GM23338 (cell line): ENCODE data around the gene MYO16. TPM values are rescaled to one million over a fixed set of nuclear protein-coding genes. Genes with fewer than 3 reads are reported as not detected.

ENCODE experiments used
- ATAC-seq: fragments of 200-7000 bp; cut with Tn5 transposase; 3 replicates; pipeline ENCODE4 v1.9.1; 2020
- DNase-seq: peaks from one replicate; pipeline ENCODE4 v3.0.0-alpha.2; 2015; ENCODE audit warnings: low spot score
- H2AFZ ChIP-seq: fragments of 200-600 bp; sonication (generic); 2 replicates; pipeline ENCODE4 v1.8.0; 2016; ENCODE audit warnings: antibody characterized with exemption, mild to moderate bottlenecking, moderate library complexity
- H3F3A ChIP-seq: fragments of 200-600 bp; sonication (generic); replicated peaks from 2 replicates; pipeline ENCODE4 v1.8.0; 2017; ENCODE audit warnings: antibody characterized with exemption, mixed run types, low read depth
- H3K27ac ChIP-seq: fragments of 200-600 bp; sonication (generic); 2 replicates; pipeline ENCODE4 v1.6.1; 2016; ENCODE audit warnings: low read depth
- H3K27me3 ChIP-seq: fragments of 200-600 bp; sonication (generic); 2 replicates; pipeline ENCODE4 v1.8.0; 2016; ENCODE audit warnings: mild to moderate bottlenecking, mixed run types, moderate library complexity; ENCODE audit not compliant: insufficient read depth
- H3K36me3 ChIP-seq: fragments of 200-600 bp; sonication (generic); 2 replicates; pipeline ENCODE4 v1.8.0; 2016; ENCODE audit warnings: mild to moderate bottlenecking; ENCODE audit not compliant: insufficient read depth
- H3K4me1 ChIP-seq: fragments of 200-600 bp; sonication (generic); 2 replicates; pipeline ENCODE4 v1.8.0; 2016; ENCODE audit warnings: mild to moderate bottlenecking, moderate library complexity; ENCODE audit not compliant: insufficient read depth
- H3K4me2 ChIP-seq: fragments of 200-600 bp; sonication (generic); 2 replicates; pipeline ENCODE4 v1.7.1; 2017; ENCODE audit warnings: mixed run types
- H3K4me3 ChIP-seq: fragments of 200-600 bp; sonication (generic); 2 replicates; pipeline ENCODE4 v1.6.1; 2016; ENCODE audit warnings: mixed run types
- H3K79me2 ChIP-seq: fragments of 200-600 bp; sonication (generic); replicated peaks from 2 replicates; pipeline ENCODE4 v1.8.0; 2017; ENCODE audit warnings: mild to moderate bottlenecking; ENCODE audit not compliant: insufficient read depth
- H3K9me2 ChIP-seq: fragments of 200-600 bp; sonication (generic); 2 replicates; pipeline ENCODE4 v1.8.0; 2017; ENCODE audit not compliant: insufficient read depth
- H4K20me1 ChIP-seq: fragments of 200-600 bp; sonication (generic); replicated peaks from 2 replicates; pipeline ENCODE4 v1.8.0; 2017; ENCODE audit warnings: mild to moderate bottlenecking; ENCODE audit not compliant: insufficient read depth
- H3K27ac Mint-ChIP-seq: 2 replicates; pipeline ENCODE4 v1.8.0; 2020; ENCODE audit warnings: inconsistent platforms, mild to moderate bottlenecking, moderate library complexity, mixed read lengths
- H3K27me3 Mint-ChIP-seq: 3 replicates; pipeline ENCODE4 v1.8.0; 2022; ENCODE audit warnings: low read depth, mild to moderate bottlenecking, moderate library complexity, mixed read lengths, inconsistent platforms; ENCODE audit not compliant: insufficient read depth, poor library complexity
- H3K36me3 Mint-ChIP-seq: 3 replicates; pipeline ENCODE4 v1.8.0; 2021; ENCODE audit warnings: low read depth, mild to moderate bottlenecking, inconsistent platforms, moderate library complexity, mixed read lengths
- H3K4me1 Mint-ChIP-seq: 3 replicates; pipeline ENCODE4 v1.8.0; 2020; ENCODE audit warnings: mild to moderate bottlenecking, inconsistent platforms, mixed read lengths
- H3K4me3 Mint-ChIP-seq: 3 replicates; pipeline ENCODE4 v1.8.0; 2021; ENCODE audit warnings: moderate library complexity, mild to moderate bottlenecking, inconsistent platforms, mixed read lengths
- H3K9me3 Mint-ChIP-seq: 3 replicates; pipeline ENCODE4 v1.8.0; 2020; ENCODE audit warnings: moderate library complexity, mild to moderate bottlenecking, inconsistent platforms, mixed read lengths
- CREB1 ChIP-seq: fragments of 250-450 bp; sonication (Bioruptor Pico); IDR thresholded peaks from 2 replicates; pipeline ENCODE4 v1.5.0; 2020; ENCODE audit warnings: low read depth, mild to moderate bottlenecking, moderate library complexity
- CTCF ChIP-seq, 2 experiments: fragments of 200-600 bp in 1 of 2; sonication (generic) in 1 of 2; conservative IDR thresholded peaks; 2 replicates each; pipeline versions ENCODE4 v1.5.1 to v1.6.1; 2016 to 2017; ENCODE audit warnings: antibody characterized with exemption in 2 of 2, low read depth in 2 of 2, mild to moderate bottlenecking in 2 of 2, moderate library complexity in 1 of 2
- ETS1 ChIP-seq: IDR thresholded peaks from 2 replicates; pipeline ENCODE4 v1.6.1; 2016; ENCODE audit warnings: antibody characterized with exemption
- POLR2AphosphoS5 ChIP-seq: IDR thresholded peaks from 2 replicates; pipeline ENCODE4 v1.6.1; 2016; ENCODE audit warnings: antibody characterized with exemption, low read depth
- STAT1 ChIP-seq: IDR thresholded peaks from one replicate; pipeline ENCODE4 v1.6.1; 2016; ENCODE audit warnings: antibody characterized with exemption; ENCODE audit not compliant: unreplicated experiment
- ZNF114 ChIP-seq: fragments of 250-450 bp; sonication (Bioruptor Pico); IDR thresholded peaks from 2 replicates; pipeline ENCODE4 v1.5.0; 2020; ENCODE audit warnings: mild to moderate bottlenecking, moderate library complexity
- polyA plus RNA-seq: library from polyadenylated mRNA; unstranded; fragments of >200 nt; fragmentation: Nextera tagmentation; extraction: Ambion mirVana; gene quantifications from 2 replicates; pipeline ENCODE4 v1.2.1, GENCODE V29; 2016
- total RNA-seq: library from RNA; depleted of rRNA; stranded (reverse); fragments of >200 nt; shearing (Covaris generic); gene quantifications from 2 replicates; pipeline ENCODE4 v1.2.3, GENCODE V29; 2014
- TF ChIP-seq, protein P1 (sequence below): fragments of 250-450 bp; sonication (Bioruptor Pico); IDR thresholded peaks from 2 replicates; pipeline ENCODE4 v1.5.0; 2020; ENCODE audit warnings: mild to moderate bottlenecking, moderate library complexity

The MYO16 gene
- total and polyA plus RNA-seq, 2 experiments from 2014 or later, result 0.10 to 0.13 TPM

DNA sequence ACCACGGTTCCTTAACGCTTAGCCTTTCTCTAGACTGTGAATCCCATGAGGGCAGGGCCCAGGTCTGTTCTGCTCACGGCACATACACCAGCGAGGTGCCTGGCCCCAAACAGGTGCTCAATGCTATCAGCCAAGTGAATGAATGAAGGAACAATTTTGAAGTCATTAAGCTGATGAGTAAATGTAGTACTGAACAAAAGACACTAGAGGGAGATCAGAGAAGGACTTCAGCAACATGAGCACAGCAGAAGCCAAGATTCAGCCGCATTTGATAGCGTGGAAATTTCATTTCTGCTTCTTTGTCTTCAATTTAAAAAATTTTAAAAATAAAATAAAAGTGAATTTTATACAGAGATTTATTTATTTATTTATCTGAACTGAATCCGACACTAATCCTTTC lies 20.1 kb upstream of the MYO16 start:
- Mint-ChIP-seq H3K27me3 (no peaks in the 10 kb centered on the region), H3K4me1 (no peaks in the 10 kb centered on the region), H3K27ac (no peak overlapping the region), H3K36me3 (peaks cover 19% of the 10 kb centered on the region), H3K9me3 (peaks cover 42% of the 10 kb centered on the region), H3K4me3 (no peak overlapping the region)
- Histone ChIP-seq H3K9me2 (no peaks in the 10 kb centered on the region), H3K79me2 (no peaks in the 10 kb centered on the region), H3K4me3 (no peak overlapping the region), H2AFZ (no peak overlapping the region; the same call in 1 of the 2 replicates), H3K36me3 (no peaks in the 10 kb centered on the region), H3K4me1 (no peaks in the 10 kb centered on the region), H3F3A (no peaks in the 10 kb centered on the region), H3K27ac (no peak overlapping the region), H3K4me2 (no peak overlapping the region), H3K27me3 (no peaks in the 10 kb centered on the region), H4K20me1 (no peaks in the 10 kb centered on the region)
- TF ChIP-seq, protein P1, sequence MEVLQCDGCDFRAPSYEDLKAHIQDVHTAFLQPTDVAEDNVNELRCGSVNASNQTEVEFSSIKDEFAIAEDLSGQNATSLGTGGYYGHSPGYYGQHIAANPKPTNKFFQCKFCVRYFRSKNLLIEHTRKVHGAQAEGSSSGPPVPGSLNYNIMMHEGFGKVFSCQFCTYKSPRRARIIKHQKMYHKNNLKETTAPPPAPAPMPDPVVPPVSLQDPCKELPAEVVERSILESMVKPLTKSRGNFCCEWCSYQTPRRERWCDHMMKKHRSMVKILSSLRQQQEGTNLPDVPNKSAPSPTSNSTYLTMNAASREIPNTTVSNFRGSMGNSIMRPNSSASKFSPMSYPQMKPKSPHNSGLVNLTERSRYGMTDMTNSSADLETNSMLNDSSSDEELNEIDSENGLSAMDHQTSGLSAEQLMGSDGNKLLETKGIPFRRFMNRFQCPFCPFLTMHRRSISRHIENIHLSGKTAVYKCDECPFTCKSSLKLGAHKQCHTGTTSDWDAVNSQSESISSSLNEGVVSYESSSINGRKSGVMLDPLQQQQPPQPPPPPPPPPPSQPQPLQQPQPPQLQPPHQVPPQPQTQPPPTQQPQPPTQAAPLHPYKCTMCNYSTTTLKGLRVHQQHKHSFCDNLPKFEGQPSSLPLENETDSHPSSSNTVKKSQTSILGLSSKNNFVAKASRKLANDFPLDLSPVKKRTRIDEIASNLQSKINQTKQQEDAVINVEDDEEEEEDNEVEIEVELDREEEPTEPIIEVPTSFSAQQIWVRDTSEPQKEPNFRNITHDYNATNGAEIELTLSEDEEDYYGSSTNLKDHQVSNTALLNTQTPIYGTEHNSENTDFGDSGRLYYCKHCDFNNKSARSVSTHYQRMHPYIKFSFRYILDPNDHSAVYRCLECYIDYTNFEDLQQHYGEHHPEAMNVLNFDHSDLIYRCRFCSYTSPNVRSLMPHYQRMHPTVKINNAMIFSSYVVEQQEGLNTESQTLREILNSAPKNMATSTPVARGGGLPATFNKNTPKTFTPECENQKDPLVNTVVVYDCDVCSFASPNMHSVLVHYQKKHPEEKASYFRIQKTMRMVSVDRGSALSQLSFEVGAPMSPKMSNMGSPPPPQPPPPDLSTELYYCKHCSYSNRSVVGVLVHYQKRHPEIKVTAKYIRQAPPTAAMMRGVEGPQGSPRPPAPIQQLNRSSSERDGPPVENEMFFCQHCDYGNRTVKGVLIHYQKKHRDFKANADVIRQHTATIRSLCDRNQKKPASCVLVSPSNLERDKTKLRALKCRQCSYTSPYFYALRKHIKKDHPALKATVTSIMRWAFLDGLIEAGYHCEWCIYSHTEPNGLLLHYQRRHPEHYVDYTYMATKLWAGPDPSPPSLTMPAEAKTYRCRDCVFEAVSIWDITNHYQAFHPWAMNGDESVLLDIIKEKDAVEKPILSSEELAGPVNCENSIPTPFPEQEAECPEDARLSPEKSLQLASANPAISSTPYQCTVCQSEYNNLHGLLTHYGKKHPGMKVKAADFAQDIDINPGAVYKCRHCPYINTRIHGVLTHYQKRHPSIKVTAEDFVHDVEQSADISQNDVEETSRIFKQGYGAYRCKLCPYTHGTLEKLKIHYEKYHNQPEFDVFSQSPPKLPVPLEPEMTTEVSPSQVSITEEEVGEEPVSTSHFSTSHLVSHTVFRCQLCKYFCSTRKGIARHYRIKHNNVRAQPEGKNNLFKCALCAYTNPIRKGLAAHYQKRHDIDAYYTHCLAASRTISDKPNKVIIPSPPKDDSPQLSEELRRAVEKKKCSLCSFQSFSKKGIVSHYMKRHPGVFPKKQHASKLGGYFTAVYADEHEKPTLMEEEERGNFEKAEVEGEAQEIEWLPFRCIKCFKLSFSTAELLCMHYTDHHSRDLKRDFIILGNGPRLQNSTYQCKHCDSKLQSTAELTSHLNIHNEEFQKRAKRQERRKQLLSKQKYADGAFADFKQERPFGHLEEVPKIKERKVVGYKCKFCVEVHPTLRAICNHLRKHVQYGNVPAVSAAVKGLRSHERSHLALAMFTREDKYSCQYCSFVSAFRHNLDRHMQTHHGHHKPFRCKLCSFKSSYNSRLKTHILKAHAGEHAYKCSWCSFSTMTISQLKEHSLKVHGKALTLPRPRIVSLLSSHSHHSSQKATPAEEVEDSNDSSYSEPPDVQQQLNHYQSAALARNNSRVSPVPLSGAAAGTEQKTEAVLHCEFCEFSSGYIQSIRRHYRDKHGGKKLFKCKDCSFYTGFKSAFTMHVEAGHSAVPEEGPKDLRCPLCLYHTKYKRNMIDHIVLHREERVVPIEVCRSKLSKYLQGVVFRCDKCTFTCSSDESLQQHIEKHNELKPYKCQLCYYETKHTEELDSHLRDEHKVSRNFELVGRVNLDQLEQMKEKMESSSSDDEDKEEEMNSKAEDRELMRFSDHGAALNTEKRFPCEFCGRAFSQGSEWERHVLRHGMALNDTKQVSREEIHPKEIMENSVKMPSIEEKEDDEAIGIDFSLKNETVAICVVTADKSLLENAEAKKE (CRISPR knock-in tag), result no peak
- no peak for TF ChIP-seq CREB1 (CRISPR knock-in tag)
- no peak for TF ChIP-seq STAT1
- no peak for TF ChIP-seq ZNF114 (CRISPR knock-in tag)
- peak; percentile 47 to 70 for TF ChIP-seq CTCF (conservative IDR thresholded peaks at IDR 0.05; ENCODE audit: low read depth in 2 of 2)
- TF ChIP-seq POLR2AphosphoS5, result no peak
- TF ChIP-seq ETS1, result no peak
- DNase-seq (peak; percentile 69), ATAC-seq (peak; percentile 68)
